B cell (primary cell): ENCODE data around the gene N4BP2L2. TPM values are rescaled to one million over a fixed set of nuclear protein-coding genes. Genes with fewer than 3 reads are reported as not detected.

Experiments
- ATAC-seq: fragments of 200-7000 bp; cut with Tn5 transposase; one replicate; pipeline ENCODE4 v1.10.0; 2021; ENCODE audit warnings: low read depth, mild to moderate bottlenecking, moderate number of reproducible peaks, moderate library complexity
- CTCF ChIA-PET: fragments of 350-600 bp; sonication (Branson Sonifier 250); formaldehyde crosslinking; loops from one replicate; lab custom pipeline; 2021; ENCODE audit warnings: antibody characterized with exemption, inconsistent platforms; lab: Charles Lee
- POLR2A ChIA-PET: fragments of 350-600 bp; sonication (Branson Sonifier 250); formaldehyde crosslinking; loops from one replicate; lab custom pipeline; 2021; ENCODE audit warnings: antibody characterized with exemption; lab: Charles Lee
- DNase-seq: peaks from one replicate; pipeline ENCODE4 v3.0.0; 2013
- H2AFZ ChIP-seq: 2 replicates; pipeline ENCODE4 v1.6.1; 2012; ENCODE audit warnings: mild to moderate bottlenecking, low read depth, low read length; ENCODE audit not compliant: insufficient read depth, poor library complexity, severe bottlenecking
- H3K27ac ChIP-seq, 2 donors: 1 replicate in 1 of 2; 2 replicates in 1 of 2; pipeline ENCODE4 v1.5.1; 2012 to 2013; ENCODE audit warnings: low read length in 2 of 2, mild to moderate bottlenecking in 2 of 2, moderate library complexity in 1 of 2
- H3K27me3 ChIP-seq, 4 experiments: fragments of 200-600 bp in 1 of 4; sonication (generic) in 1 of 4; replicated peaks in 1 of 4; 1 replicate in 2 of 4; 2 replicates in 2 of 4; pipeline versions ENCODE4 v1.6.1 to v1.7.0; 2013 to 2016; ENCODE audit warnings: low read length in 3 of 4, mild to moderate bottlenecking in 2 of 4, mixed read lengths in 1 of 4, moderate library complexity in 1 of 4; ENCODE audit not compliant: insufficient read depth in 4 of 4, control insufficient read depth in 3 of 4; ENCODE audit errors: control extremely low read depth in 1 of 4
- H3K36me3 ChIP-seq, 2 experiments: replicated peaks in 1 of 2; 1 replicate in 1 of 2; 2 replicates in 1 of 2; pipeline versions ENCODE4 v1.6.1 to v1.7.1; 2013; ENCODE audit warnings: low read length in 1 of 2; ENCODE audit not compliant: insufficient read depth in 2 of 2, control insufficient read depth in 1 of 2; ENCODE audit errors: control extremely low read depth in 1 of 2, extremely low read depth in 1 of 2
- H3K4me1 ChIP-seq, 2 donors: fragments of 200-600 bp in 1 of 2; sonication (generic) in 1 of 2; 1 replicate in 1 of 2; 2 replicates in 1 of 2; pipeline versions ENCODE4 v1.5.1 to v1.6.1; 2013 to 2017; ENCODE audit warnings: low read length in 2 of 2; ENCODE audit not compliant: control insufficient read depth in 2 of 2, insufficient read depth in 2 of 2
- H3K4me2 ChIP-seq: replicated peaks from 2 replicates; pipeline ENCODE3; 2012; ENCODE audit warnings: mild to moderate bottlenecking, low read depth, low read length; ENCODE audit not compliant: poor library complexity, severe bottlenecking
- H3K4me3 ChIP-seq, 5 experiments: fragments of 200-600 bp in 1 of 5; sonication (generic) in 1 of 5; 1 replicate in 3 of 5; 2 replicates in 2 of 5; pipeline versions ENCODE4 v1.5.1 to v1.7.0; 2011 to 2016; ENCODE audit warnings: low read length in 4 of 5, mild to moderate bottlenecking in 4 of 5, low read depth in 2 of 5, control low read depth in 1 of 5, moderate library complexity in 1 of 5; ENCODE audit not compliant: insufficient read depth in 1 of 5; ENCODE audit errors: control extremely low read depth in 1 of 5, extremely low read depth in 1 of 5
- H3K79me2 ChIP-seq: fragments of 200-600 bp; sonication (generic); one replicate; pipeline ENCODE4 v1.6.0; 2016; ENCODE audit warnings: low read length; ENCODE audit not compliant: control insufficient read depth, insufficient read depth
- H3K9ac ChIP-seq: fragments of 200-600 bp; sonication (generic); 2 replicates; pipeline ENCODE4 v1.6.1; 2017; ENCODE audit warnings: mild to moderate bottlenecking, low read length, moderate library complexity
- H3K9me3 ChIP-seq, 3 donors: one replicate each; pipeline versions ENCODE4 v1.6.1 to v1.7.1; 2013; ENCODE audit warnings: low read length in 2 of 3; ENCODE audit not compliant: control insufficient read depth in 2 of 3, insufficient read depth in 1 of 3; ENCODE audit errors: control extremely low read depth in 1 of 3
- H4K20me1 ChIP-seq: 2 replicates; pipeline ENCODE4 v1.6.0; 2012; ENCODE audit warnings: mild to moderate bottlenecking, low read length; ENCODE audit not compliant: insufficient read depth, control insufficient read depth, poor library complexity, severe bottlenecking
- H3K27ac Mint-ChIP-seq: one replicate; pipeline ENCODE4 v1.8.0; 2021; ENCODE audit warnings: mixed read lengths
- H3K27me3 Mint-ChIP-seq: one replicate; pipeline ENCODE4 v1.8.0; 2021; ENCODE audit warnings: mixed read lengths
- H3K4me1 Mint-ChIP-seq: one replicate; pipeline ENCODE4 v1.8.0; 2021; ENCODE audit warnings: mixed read lengths
- H3K4me3 Mint-ChIP-seq: one replicate; pipeline ENCODE4 v1.8.0; 2021; ENCODE audit warnings: mixed read lengths
- H3K9me3 Mint-ChIP-seq: one replicate; pipeline ENCODE4 v1.8.0; 2022; ENCODE audit warnings: mixed read lengths; ENCODE audit not compliant: insufficient read depth
- CTCF ChIP-seq: fragments of 200-600 bp; IDR thresholded peaks from one replicate; pipeline ENCODE4 v1.8.0; 2022; ENCODE audit warnings: antibody characterized with exemption, mild to moderate bottlenecking
- EZH2 ChIP-seq: IDR thresholded peaks from 2 replicates; pipeline ENCODE4 v1.6.1; 2012; ENCODE audit warnings: borderline replicate concordance, low read depth, mild to moderate bottlenecking, moderate library complexity, low read length; ENCODE audit not compliant: insufficient read depth, poor library complexity, severe bottlenecking
- WGBS: methylation state at CpG from one replicate; pipeline ENCODE4 v1.1.5; 2013; ENCODE audit warnings: missing lambda C conversion rate; ENCODE audit not compliant: insufficient coverage; 5-methylcytosine and 5-hydroxymethylcytosine counted together
- intact Hi-C: fragments of 100-400 bp; cut with micrococcal nuclease; formaldehyde crosslinking; loops from one replicate; pipeline ENCODE4 v1.10.0; 2022
- polyA plus RNA-seq: library from polyadenylated mRNA; depleted of rRNA; stranded (reverse); fragments of >200 nt; gene quantifications from 2 replicates; pipeline ENCODE4 v1.2.3, GENCODE V29; 2012
- total RNA-seq, 2 donors: library from RNA; stranded (reverse); fragments of 120-200 nt in 1 of 2; gene quantifications; 1 replicate in 1 of 2; 2 replicates in 1 of 2; pipeline versions ENCODE4 v1.2.3 to v1.2.4, GENCODE V29; 2013 to 2022

The N4BP2L2 gene
- total and polyA plus RNA-seq, 2 donors (not counting 1 experiment from before 2014, with no cell fraction given): 63.9 to 239 TPM

GRCh38 chr13:32446773-32447465 lies 91.7 kb downstream of the N4BP2L2 start:
- H3K9me3 Mint-ChIP-seq: no peaks in the 10 kb centered on the region
- no peak overlapping the region for H3K4me2 ChIP-seq
- ChIA-PET POLR2A (no interaction called here), CTCF (no interaction called here)
- no peak overlapping the region for H3K4me3 Mint-ChIP-seq
- H3K9ac ChIP-seq: no peak overlapping the region
- H3K4me1 Mint-ChIP-seq: peaks cover 21% of the 10 kb centered on the region
- TF ChIP-seq CTCF (no peak), EZH2 (no peak)
- no peak overlapping the region for H3K27ac ChIP-seq
- no peaks in the 10 kb centered on the region for H3K36me3 ChIP-seq
- H3K4me1 ChIP-seq: peaks cover 13 to 15% of the 10 kb centered on the region in 2 donors
- DNase-seq (no peak), ATAC-seq (no peak)
- no peak overlapping the region for H2AFZ ChIP-seq
- no peak overlapping the region for H3K27ac Mint-ChIP-seq
- peaks cover 0 to 6% (median 4%) of the 10 kb centered on the region in 3 donors for H3K9me3 ChIP-seq
- H3K27me3 ChIP-seq: no peaks in the 10 kb centered on the region
- 71% methylated on average over 2 of the region's 2 CpGs for WGBS
- no peaks in the 10 kb centered on the region for H3K79me2 ChIP-seq
- H4K20me1 ChIP-seq: no peaks in the 10 kb centered on the region
- no peak overlapping the region for H3K4me3 ChIP-seq
- intact Hi-C loops: loop anchor here (10.0 kb wide), 1 partner anchor 412 kb away; the partner anchor contains the start of gene FRY
- H3K27me3 Mint-ChIP-seq: no peaks in the 10 kb centered on the region

DNA sequence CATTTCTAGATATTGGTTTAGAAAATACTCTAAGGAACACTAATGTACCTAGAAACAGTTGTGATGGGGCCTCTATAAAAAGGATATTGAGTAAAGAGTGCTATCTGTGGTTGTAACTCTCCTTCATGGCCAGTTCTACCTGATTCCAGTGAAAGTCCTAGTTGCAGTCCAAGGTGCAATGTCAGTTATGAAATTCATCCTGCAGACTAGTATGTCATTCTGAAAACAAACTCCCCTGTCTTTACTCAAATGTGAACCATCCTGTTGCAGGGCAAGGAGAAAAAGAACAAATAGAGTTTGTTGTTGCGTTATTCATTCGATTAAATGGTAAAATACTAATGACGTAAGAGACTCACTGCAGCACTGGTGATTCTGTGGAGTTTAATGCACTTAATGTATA lies 92.4 kb downstream of the N4BP2L2 start:
- Histone ChIP-seq H3K4me3 (no peak overlapping the region), H2AFZ (no peak overlapping the region), H4K20me1 (no peaks in the 10 kb centered on the region), H3K4me1 (peaks cover 13 to 15% of the 10 kb centered on the region in 2 donors), H3K9me3 (no peaks in the 10 kb centered on the region), H3K27me3 (no peaks in the 10 kb centered on the region), H3K27ac (no peak overlapping the region), H3K79me2 (no peaks in the 10 kb centered on the region), H3K9ac (no peak overlapping the region), H3K4me2 (no peak overlapping the region), H3K36me3 (no peaks in the 10 kb centered on the region)
- no CpG with 5 or more reads among the region's 3 CpGs for WGBS
- no peak overlapping the region for H3K27ac Mint-ChIP-seq
- ATAC-seq: no peak
- peaks cover 21% of the 10 kb centered on the region for H3K4me1 Mint-ChIP-seq
- ChIA-PET CTCF (interaction anchor here (1.0 kb wide), 1 partner anchor 281 kb away, joined by 3 read pairs; no protein-coding TSS in a partner anchor), POLR2A (no interaction called here)
- H3K4me3 Mint-ChIP-seq: no peak overlapping the region
- no peaks in the 10 kb centered on the region for H3K9me3 Mint-ChIP-seq
- no peak for DNase-seq
- H3K27me3 Mint-ChIP-seq: no peaks in the 10 kb centered on the region
- intact Hi-C loops: loop anchor here (10.0 kb wide), 1 partner anchor 411 kb away; the partner anchor contains the start of gene FRY
- TF ChIP-seq CTCF: no peak
- TF ChIP-seq EZH2: no peak
